Esophagus squamous epithelium (tissue), 4 donors: ENCODE measurements around the gene SREBF2.

Experiments used
- CTCF ChIP-seq, 6 experiments: fragments of 450-650 bp in 4 of 6; fragments of 200-600 bp in 2 of 6; sonication (generic) in 2 of 6; IDR thresholded peaks; one replicate each; pipeline ENCODE4 v1.5.1; 2016 to 2019; ENCODE audit warnings: antibody characterized with exemption in 6 of 6, mild to moderate bottlenecking in 4 of 6, moderate library complexity in 4 of 6
- POLR2A ChIP-seq, 4 donors: fragments of 450-650 bp; IDR thresholded peaks; one replicate each; pipeline ENCODE4 v1.6.1; 2017; ENCODE audit warnings: antibody characterized with exemption in 4 of 4, mild to moderate bottlenecking in 4 of 4, moderate library complexity in 3 of 4

DNA sequence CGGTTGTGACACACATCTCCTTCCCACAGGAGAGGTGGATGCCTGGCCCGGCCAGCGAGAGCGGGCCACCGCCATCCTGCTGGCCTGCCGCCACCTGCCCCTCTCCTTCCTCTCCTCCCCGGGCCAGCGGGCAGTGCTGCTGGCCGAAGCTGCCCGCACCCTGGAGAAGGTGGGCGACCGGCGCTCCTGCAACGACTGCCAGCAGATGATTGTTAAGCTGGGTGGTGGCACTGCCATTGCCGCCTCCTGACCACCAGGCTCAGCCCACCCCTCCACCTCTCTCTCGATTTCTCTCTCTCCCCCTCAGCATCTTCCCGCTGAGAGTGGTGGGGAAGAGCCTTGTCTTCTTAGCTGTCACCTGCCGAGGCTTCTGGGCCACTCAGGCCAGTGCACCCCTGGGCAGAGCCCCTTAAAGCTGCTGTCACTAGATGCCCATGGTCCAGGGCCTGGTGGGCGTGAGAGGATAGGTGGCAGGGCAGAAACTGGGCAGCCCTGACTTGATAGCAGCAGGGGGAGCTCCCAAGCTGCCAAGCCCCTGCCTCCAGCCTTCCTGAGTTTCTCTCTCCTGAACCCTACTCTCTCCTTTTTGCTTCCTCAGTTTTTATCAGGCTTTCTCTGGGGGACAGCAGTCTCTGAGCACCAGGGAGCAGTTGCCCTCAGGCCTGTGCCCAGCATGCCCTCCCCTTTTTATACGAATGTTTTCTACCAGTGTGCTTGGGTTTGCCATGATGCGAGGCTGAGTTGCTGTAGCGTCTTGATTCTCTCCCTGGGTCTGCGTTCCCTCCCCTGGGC lies 72.7 kb downstream of the SREBF2 start:
- TF ChIP-seq CTCF (IDR thresholded peaks at IDR 0.05) (no peak), POLR2A (IDR thresholded peaks at IDR 0.05) (no peak)
